Tibial artery (tissue), 4 donors: Measurements from ENCODE around the gene TUBGCP3.

Experiments used
- DNase-seq, 2 donors: peaks; one replicate each; pipeline ENCODE4 v3.0.0-alpha.2; 2019
- H3K27ac ChIP-seq, 2 donors: fragments of 200-600 bp; sonication (generic) in 1 of 2; 1 replicate in 1 of 2; 2 replicates in 1 of 2; pipeline ENCODE4 v1.5.1; 2018 to 2019; ENCODE audit warnings: mild to moderate bottlenecking in 1 of 2
- H3K27me3 ChIP-seq, 2 donors: fragments of 200-600 bp; sonication (generic) in 1 of 2; one replicate each; pipeline versions ENCODE4 v1.5.1 to v1.6.0; 2016 to 2019
- H3K36me3 ChIP-seq, 3 donors: fragments of 200-600 bp; sonication (generic) in 2 of 3; one replicate each; pipeline ENCODE4 v1.5.1; 2016 to 2019; ENCODE audit warnings: mild to moderate bottlenecking in 2 of 3
- H3K4me1 ChIP-seq, 4 donors: fragments of 200-600 bp; sonication (generic) in 2 of 4; 1 replicate in 3 of 4; 2 replicates in 1 of 4; pipeline ENCODE4 v1.5.1; 2016 to 2019
- H3K4me3 ChIP-seq, 2 donors: fragments of 200-600 bp; sonication (generic) in 1 of 2; 1 replicate in 1 of 2; 2 replicates in 1 of 2; pipeline ENCODE4 v1.5.1; 2018 to 2019; ENCODE audit warnings: mild to moderate bottlenecking in 2 of 2
- H3K9me3 ChIP-seq, 3 donors: fragments of 200-600 bp; sonication (generic) in 1 of 3; one replicate each; pipeline ENCODE4 v1.5.1; 2016 to 2019
- CTCF ChIP-seq, 2 experiments: fragments of 200-600 bp in 1 of 2; fragments of 450-650 bp in 1 of 2; IDR thresholded peaks; one replicate each; pipeline ENCODE4 v1.5.1; 2017 to 2019; ENCODE audit warnings: antibody characterized with exemption in 2 of 2, mild to moderate bottlenecking in 1 of 2, moderate library complexity in 1 of 2
- intact Hi-C: fragments of 100-400 bp; cut with DNase I; formaldehyde crosslinking; loops from one replicate; pipeline ENCODE4 v1.15.0; 2023; ENCODE audit warnings: low total_unique reads

The TUBGCP3 gene

GRCh38 chr13:112580912-112581311 lies 7.0 kb downstream of the TUBGCP3 start:
- intact Hi-C loops = no loop called here
- no peaks in the 10 kb centered on the region for H3K9me3 ChIP-seq
- no peak for TF ChIP-seq CTCF (IDR thresholded peaks at IDR 0.05)
- H3K4me1 ChIP-seq = peaks cover 0 to 12% (median 2%) of the 10 kb centered on the region in 4 donors
- no peak overlapping the region for H3K27ac ChIP-seq
- no peaks in the 10 kb centered on the region for H3K36me3 ChIP-seq
- H3K27me3 ChIP-seq = no peaks in the 10 kb centered on the region
- DNase-seq = no peak
- no peak overlapping the region for H3K4me3 ChIP-seq

GRCh38 chr13:112580211-112580610 lies 7.7 kb downstream of the TUBGCP3 start:
- intact Hi-C loops = no loop called here
- no peak overlapping the region for H3K4me3 ChIP-seq
- TF ChIP-seq CTCF (IDR thresholded peaks at IDR 0.05) = no peak
- no peak for DNase-seq
- H3K9me3 ChIP-seq = no peaks in the 10 kb centered on the region
- H3K27ac ChIP-seq = no peak overlapping the region
- H3K4me1 ChIP-seq = peaks cover 0 to 12% (median 5%) of the 10 kb centered on the region in 4 donors
- no peaks in the 10 kb centered on the region for H3K36me3 ChIP-seq
- no peaks in the 10 kb centered on the region for H3K27me3 ChIP-seq

- Histone ChIP-seq H3K27me3 (no peaks in the 10 kb centered on the region), H3K36me3 (no peaks in the 10 kb centered on the region), H3K9me3 (no peaks in the 10 kb centered on the region), H3K27ac (no peak overlapping the region), H3K4me1 (peaks cover 0 to 20% (median 7%) of the 10 kb centered on the region in 4 donors), H3K4me3 (no peak overlapping the region)
- DNase-seq = no peak
- intact Hi-C loops = no loop called here
- no peak for TF ChIP-seq CTCF (IDR thresholded peaks at IDR 0.05)
Observed at GRCh38 chr13:112579310-112579843, 8.6 kb downstream of the TUBGCP3 start.

- no peak overlapping the region for H3K27ac ChIP-seq
- intact Hi-C loops = no loop called here
- no peak for TF ChIP-seq CTCF (IDR thresholded peaks at IDR 0.05)
Observed at GRCh38 chr13:112576768-112577167, 11.2 kb downstream of the TUBGCP3 start.

GRCh38 chr13:112576191-112576590 lies 11.8 kb downstream of the TUBGCP3 start:
- no peaks in the 10 kb centered on the region for H3K27me3 ChIP-seq
- no peak for DNase-seq
- no peak overlapping the region for H3K4me3 ChIP-seq
- H3K4me1 ChIP-seq = peaks cover 0 to 33% (median 10%) of the 10 kb centered on the region in 4 donors
- no peak overlapping the region for H3K27ac ChIP-seq
- no peaks in the 10 kb centered on the region for H3K36me3 ChIP-seq
- intact Hi-C loops = no loop called here
- no peaks in the 10 kb centered on the region for H3K9me3 ChIP-seq
- TF ChIP-seq CTCF (IDR thresholded peaks at IDR 0.05) = no peak

More at GRCh38 chr13:112576768-112577167, 11.2 kb downstream of the TUBGCP3 start:
- no peak for DNase-seq
- peaks cover 0 to 33% (median 10%) of the 10 kb centered on the region in 4 donors for H3K4me1 ChIP-seq
- no peaks in the 10 kb centered on the region for H3K36me3 ChIP-seq
- no peaks in the 10 kb centered on the region for H3K27me3 ChIP-seq
- H3K9me3 ChIP-seq = no peaks in the 10 kb centered on the region
- no peak overlapping the region for H3K4me3 ChIP-seq

- no peak for TF ChIP-seq CTCF (IDR thresholded peaks at IDR 0.05)
- peaks cover 0 to 30% (median 9%) of the 10 kb centered on the region in 4 donors for H3K4me1 ChIP-seq
- DNase-seq = no peak
Observed at GRCh38 chr13:112575675-112576074, 12.3 kb downstream of the TUBGCP3 start.

More at GRCh38 chr13:112575675-112576074, 12.3 kb downstream of the TUBGCP3 start:
- intact Hi-C loops = no loop called here
- Histone ChIP-seq H3K27me3 (no peaks in the 10 kb centered on the region), H3K9me3 (no peaks in the 10 kb centered on the region), H3K36me3 (no peaks in the 10 kb centered on the region), H3K27ac (no peak overlapping the region), H3K4me3 (no peak overlapping the region)
